ENCODE data around the gene SPG7.

DNA sequence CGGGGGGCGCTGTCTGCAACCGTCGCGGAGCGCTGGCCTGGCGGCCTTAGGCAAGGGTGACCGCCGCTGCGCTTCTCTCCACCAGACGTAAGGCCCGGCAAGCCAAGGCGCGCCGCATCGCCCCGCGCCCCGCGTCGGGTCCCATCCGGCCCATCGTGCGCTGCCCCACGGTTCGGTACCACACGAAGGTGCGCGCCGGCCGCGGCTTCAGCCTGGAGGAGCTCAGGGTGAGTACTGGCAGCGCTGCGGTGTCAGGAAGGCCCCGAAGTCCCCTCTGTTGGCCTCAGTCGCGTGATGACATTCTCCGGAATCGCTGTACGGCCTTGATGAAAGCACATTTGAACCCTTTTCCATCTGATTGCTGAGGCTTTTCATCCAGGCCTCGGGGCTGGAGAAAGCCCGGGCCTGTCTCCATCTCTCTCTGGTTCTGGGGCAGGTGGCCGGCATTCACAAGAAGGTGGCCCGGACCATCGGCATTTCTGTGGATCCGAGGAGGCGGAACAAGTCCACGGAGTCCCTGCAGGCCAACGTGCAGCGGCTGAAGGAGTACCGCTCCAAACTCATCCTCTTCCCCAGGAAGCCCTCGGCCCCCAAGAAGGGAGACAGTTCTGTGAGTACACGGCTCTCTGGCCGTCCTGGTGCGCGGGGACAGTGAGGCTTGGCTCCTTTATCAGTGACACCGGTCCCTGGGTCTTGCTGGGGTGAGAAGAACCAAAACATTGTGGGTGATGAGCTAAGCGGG lies 53.1 kb downstream of the SPG7 start:
- no peak for TF ChIP-seq CTCF (IDR thresholded peaks at IDR 0.05)
- no peak for TF ChIP-seq POLR2A (IDR thresholded peaks at IDR 0.05)

Measured in vagina (tissue), 2 donors.